ENCODE measurements around the gene BHMT. TPM values are rescaled to one million over a fixed set of nuclear protein-coding genes. Genes with fewer than 3 reads are reported as not detected.

BHMT gene
- total and polyA plus RNA-seq, 2 of the 4 experiments (the other 2 are of a cell fraction), result not detected

GRCh38 chr5:79091064-79091463 lies 20.5 kb upstream of the BHMT start:
- Histone ChIP-seq H3K36me3 (ENCODE audit: control insufficient read depth, insufficient read depth, low read length) (no peaks in the 10 kb centered on the region), H3K79me1 (ENCODE audit: low read depth in 1 of 2, low read length in 2 of 2) (no peaks in the 10 kb centered on the region), H3K23ac (ENCODE audit: low read depth, low read length) (no peak overlapping the region), H4K5ac (ENCODE audit: low read depth, low read length) (no peak overlapping the region), H3K4me3 (ENCODE audit: insufficient read depth, low read depth, low read length) (no peak overlapping the region), H4K91ac (ENCODE audit: insufficient read depth, low read depth, low read length) (no peak overlapping the region), H3K9ac (ENCODE audit: low read depth, low read length) (no peak overlapping the region), H3K4ac (ENCODE audit: low read depth, low read length) (no peak overlapping the region), H2BK120ac (ENCODE audit: low read depth, low read length) (no peak overlapping the region), H2BK5ac (ENCODE audit: low read depth, low read length, poor library complexity, severe bottlenecking) (no peak overlapping the region), H2AK9ac (replicated peaks; ENCODE audit: low read depth, low read length, poor library complexity) (no peak overlapping the region), H3K14ac (replicated peaks; ENCODE audit: low read depth, low read length) (no peak overlapping the region), H3K56ac (ENCODE audit: extremely low read depth, insufficient read depth, low read length) (no peak overlapping the region), H2BK15ac (ENCODE audit: low read depth, low read length) (no peak overlapping the region), H4K8ac (ENCODE audit: low read depth in 2 of 2, low read length in 2 of 2) (no peak overlapping the region), H3K18ac (ENCODE audit: low read depth, low read length) (no peak overlapping the region), H4K20me1 (ENCODE audit: insufficient read depth, low read length) (no peaks in the 10 kb centered on the region), H3K4me1 (ENCODE audit: control insufficient read depth, insufficient read depth, low read length) (no peaks in the 10 kb centered on the region), H3K9me3 (ENCODE audit: control insufficient read depth, insufficient read depth, low read length) (no peaks in the 10 kb centered on the region), H2AFZ (replicated peaks; ENCODE audit: low read length, poor library complexity) (no peak overlapping the region), H3K9me1 (ENCODE audit: insufficient read depth, low read length) (no peaks in the 10 kb centered on the region), H3K27me3 (ENCODE audit: control insufficient read depth, insufficient read depth, low read length) (peaks cover 11% of the 10 kb centered on the region), H3K4me2 (ENCODE audit: low read depth, low read length) (no peak overlapping the region), H2BK20ac (ENCODE audit: low read depth, low read length) (no peak overlapping the region), H3K27ac (ENCODE audit: insufficient read depth, low read length) (no peak overlapping the region), H2AK5ac (ENCODE audit: low read depth, low read length) (no peak overlapping the region)
- dilution Hi-C loops (cut with HindIII; ENCODE audit: low sequenced_read_pairs, unreplicated experiment), result no loop called here
- in situ Hi-C loops (cut with MboI; ENCODE audit: low sequenced_read_pairs), result no loop called here
- CTCF ChIA-PET, result interaction anchor here (1.2 kb wide), 1 partner anchor 42 kb away, joined by 3 read pairs; no protein-coding TSS in a partner anchor
- intact Hi-C loops (cut with micrococcal nuclease), result no loop called here
- TF ChIP-seq BHLHE40 (IDR thresholded peaks at IDR 0.05; ENCODE audit: low read depth, low read length) (no peak), CEBPB (IDR thresholded peaks at IDR 0.05; ENCODE audit: low read depth, low read length) (no peak), ELK1 (IDR thresholded peaks at IDR 0.05; ENCODE audit: borderline replicate concordance, low read depth, low read length) (no peak), FOS (IDR thresholded peaks at IDR 0.05; ENCODE audit: low read depth, low read length) (no peak), POLR2A (IDR thresholded peaks at IDR 0.05; ENCODE audit: low read depth, low read length) (no peak), MAFK (IDR thresholded peaks at IDR 0.05; ENCODE audit: low read depth, low read length) (no peak), MXI1 (IDR thresholded peaks at IDR 0.05; ENCODE audit: borderline replicate concordance, low read depth, low read length) (no peak), NFE2L2 (IDR thresholded peaks at IDR 0.05; ENCODE audit: low read depth, low read length) (no peak), SMC3 (IDR thresholded peaks at IDR 0.05; ENCODE audit: low read depth, low read length) (no peak), USF2 (IDR thresholded peaks at IDR 0.05; ENCODE audit: low read depth, low read length) (no peak), CHD1 (IDR thresholded peaks at IDR 0.05; ENCODE audit: low read depth, low read length) (no peak), MAZ (IDR thresholded peaks at IDR 0.05; ENCODE audit: borderline replicate concordance, low read depth, low read length) (no peak), RFX5 (IDR thresholded peaks at IDR 0.05; ENCODE audit: low read depth, low read length) (no peak), RCOR1 (IDR thresholded peaks at IDR 0.05; ENCODE audit: insufficient replicate concordance, low read length) (no peak), RAD21 (IDR thresholded peaks at IDR 0.05; ENCODE audit: low read length) (no peak), CTCF (conservative IDR thresholded peaks at IDR 0.05; ENCODE audit: low read depth, low read length) (no peak)
- ATAC-seq (ENCODE audit: low read depth) (no peak), DNase-seq (no peak)
- no CpG with 5 or more reads among the region's 3 CpGs for WGBS, 2 experiments (ENCODE audit: extremely low coverage in 2 of 2, insufficient read length in 1 of 2)
- BruUV-seq (replicated peaks), result no TSS peak
- POLR2A ChIA-PET (ENCODE audit: unreplicated experiment), result no interaction called here

All from IMR-90 (cell line).